ENCODE measurements around the gene KCNK5. TPM values are rescaled to one million over a fixed set of nuclear protein-coding genes. Genes with fewer than 3 reads are reported as not detected.
A peak's percentile ranks its signal among the peaks of the same experiment; 100 is the strongest.

KCNK5 gene
- total RNA-seq, 2 donors from 2014 or later: 16.9 to 31.0 TPM

GRCh38 chr6:39172377-39172757 lies 56.9 kb downstream of the KCNK5 start:
- H3K4me1 ChIP-seq: peaks cover 36% of the 10 kb centered on the region
- WGBS, 2 donors: 42 to 75% methylated on average over 3 to 5 of the region's 5 CpGs
- no peaks in the 10 kb centered on the region for H3K36me3 ChIP-seq (replicated peaks in 1 of 2; ENCODE audit: insufficient read depth in 1 of 2, low read depth in 2 of 2)
- H3K9me3 ChIP-seq: no peaks in the 10 kb centered on the region
- intact Hi-C loops (cut with DNase I): no loop called here
- no peak for ATAC-seq
- DNase-seq: no peak
- peak overlapping the region in 2 of 4 donors; percentile 11 to 19 for H3K27ac ChIP-seq
- no peaks in the 10 kb centered on the region for H3K27me3 ChIP-seq
- H3K4me3 ChIP-seq: no peak overlapping the region
- no peak for TF ChIP-seq CTCF (IDR thresholded peaks at IDR 0.05)
- TF ChIP-seq POLR2A (IDR thresholded peaks at IDR 0.05): no peak

- DNase-seq (no peak), ATAC-seq (no peak)
- peak overlapping the region in 3 of 4 donors; percentile 64 to 85 (median 84) for H3K27ac ChIP-seq
- H3K36me3 ChIP-seq (replicated peaks in 1 of 2; ENCODE audit: insufficient read depth in 1 of 2, low read depth in 2 of 2): no peaks in the 10 kb centered on the region
- no peaks in the 10 kb centered on the region for H3K27me3 ChIP-seq
- H3K4me3 ChIP-seq: no peak overlapping the region
- intact Hi-C loops (cut with DNase I): no loop called here
- TF ChIP-seq POLR2A (IDR thresholded peaks at IDR 0.05): no peak
- TF ChIP-seq CTCF (IDR thresholded peaks at IDR 0.05): no peak
- WGBS, 2 donors: 87 to 94% methylated on average over 2 to 4 of the region's 4 CpGs
- no peaks in the 10 kb centered on the region for H3K9me3 ChIP-seq
- H3K4me1 ChIP-seq: peaks cover 43% of the 10 kb centered on the region
Measured at GRCh38 chr6:39171489-39172376, 57.5 kb downstream of the KCNK5 start.

DNA sequence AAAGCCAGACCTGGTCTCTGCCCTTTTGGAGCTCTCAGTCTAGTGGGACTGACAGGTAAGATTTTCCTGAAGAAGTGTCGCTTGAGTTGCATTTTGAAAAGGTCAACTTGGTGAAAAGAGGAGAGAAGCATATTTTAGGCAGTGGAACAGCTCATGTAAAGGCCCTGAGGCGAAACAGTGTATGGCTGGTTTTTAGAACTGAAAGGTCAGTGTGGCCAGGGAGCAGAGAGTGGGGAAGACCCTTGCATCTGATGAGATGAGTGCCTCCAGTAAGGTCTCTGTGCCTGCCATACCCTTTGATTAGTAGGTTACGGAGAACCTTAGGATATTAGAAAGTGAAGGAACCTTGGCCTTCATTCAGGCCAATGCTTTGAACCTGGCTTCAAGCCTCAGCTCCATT lies 58.4 kb downstream of the KCNK5 start:
- Histone ChIP-seq H3K27ac (peak overlapping the region in 3 of 4 donors; percentile 64 to 85 (median 84)), H3K36me3 (replicated peaks in 1 of 2; ENCODE audit: insufficient read depth in 1 of 2, low read depth in 2 of 2) (no peaks in the 10 kb centered on the region), H3K9me3 (no peaks in the 10 kb centered on the region), H3K27me3 (no peaks in the 10 kb centered on the region), H3K4me1 (peaks cover 46% of the 10 kb centered on the region), H3K4me3 (no peak overlapping the region)
- TF ChIP-seq CTCF (IDR thresholded peaks at IDR 0.05) (no peak), POLR2A (IDR thresholded peaks at IDR 0.05) (no peak)
- DNase-seq (no peak), ATAC-seq (no peak)
- 83 to 87% methylated on average over 3 of the region's 3 CpGs for WGBS, 2 donors
- intact Hi-C loops (cut with DNase I): no loop called here

- Histone ChIP-seq H3K4me3 (no peak overlapping the region), H3K27me3 (no peaks in the 10 kb centered on the region), H3K4me1 (peaks cover 46% of the 10 kb centered on the region), H3K36me3 (replicated peaks in 1 of 2; ENCODE audit: insufficient read depth in 1 of 2, low read depth in 2 of 2) (no peaks in the 10 kb centered on the region), H3K27ac (peak overlapping the region; percentile 62 to 85 (median 74)), H3K9me3 (no peaks in the 10 kb centered on the region)
- ATAC-seq: no peak
- no peak for DNase-seq
- TF ChIP-seq POLR2A (IDR thresholded peaks at IDR 0.05) (no peak), CTCF (IDR thresholded peaks at IDR 0.05) (no peak)
- intact Hi-C loops (cut with DNase I): no loop called here
Measured at GRCh38 chr6:39170389-39170788, 58.9 kb downstream of the KCNK5 start.
